Effector CD4-positive, alpha-beta T cell (primary cell): ENCODE measurements around the gene LMLN.
"Not testable (repeated sequence)": the region's sequence is repeated elsewhere in the genome, so short reads cannot be mapped to it uniquely, and the experiment has no call there.

Experiments used
- DNase-seq: peaks from one replicate; pipeline ENCODE4 v3.0.0-alpha.2; 2020

The LMLN gene

DNA sequence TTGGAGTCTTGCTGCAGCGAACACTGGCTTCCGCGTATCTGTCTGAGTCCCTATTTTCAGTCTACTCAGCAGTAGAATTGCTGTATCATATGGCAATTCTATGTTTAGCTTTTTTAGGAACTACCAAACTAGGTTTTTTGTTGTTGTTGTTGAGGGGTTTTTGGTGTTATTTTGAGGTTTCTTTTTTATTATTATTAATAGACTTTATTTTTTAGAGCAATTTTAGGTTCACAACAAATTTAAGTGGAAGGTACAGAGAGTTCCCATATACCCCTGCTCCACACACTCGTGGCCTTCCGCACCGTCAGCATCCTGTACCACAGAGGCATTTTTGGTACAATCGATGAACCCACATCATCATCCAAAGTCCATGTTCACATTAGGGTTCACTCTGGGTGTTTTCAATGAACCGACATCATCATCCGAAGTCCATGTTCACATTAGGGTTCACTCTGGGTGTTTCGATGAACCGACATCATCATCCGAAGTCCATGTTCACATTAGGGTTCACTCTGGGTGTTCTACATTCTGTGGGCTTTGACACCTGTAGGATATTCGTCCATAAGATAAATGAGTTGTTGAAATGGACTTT, 67.9 kb downstream of the LMLN start:
- DNase-seq: no peak

DNA sequence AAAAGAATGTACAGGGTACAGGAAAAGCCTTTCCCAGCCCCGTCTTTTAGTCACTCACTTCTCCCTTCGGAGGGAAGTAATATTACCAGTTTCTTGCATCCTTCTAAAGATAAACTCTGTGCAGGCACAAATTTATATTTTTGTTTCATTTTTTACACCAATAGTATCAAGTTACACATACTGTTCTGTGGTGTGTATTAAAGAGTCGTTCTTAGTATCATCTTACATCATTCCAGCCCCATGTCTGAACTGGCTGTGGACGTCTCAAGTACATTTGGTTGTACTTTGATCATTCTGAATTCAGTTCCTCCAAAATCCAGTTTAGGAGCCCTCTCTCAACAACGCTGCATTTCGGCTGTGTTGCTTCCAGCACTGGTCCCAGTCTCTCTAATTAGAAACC, 68.7 kb downstream of the LMLN start:
- DNase-seq: no peak

DNA sequence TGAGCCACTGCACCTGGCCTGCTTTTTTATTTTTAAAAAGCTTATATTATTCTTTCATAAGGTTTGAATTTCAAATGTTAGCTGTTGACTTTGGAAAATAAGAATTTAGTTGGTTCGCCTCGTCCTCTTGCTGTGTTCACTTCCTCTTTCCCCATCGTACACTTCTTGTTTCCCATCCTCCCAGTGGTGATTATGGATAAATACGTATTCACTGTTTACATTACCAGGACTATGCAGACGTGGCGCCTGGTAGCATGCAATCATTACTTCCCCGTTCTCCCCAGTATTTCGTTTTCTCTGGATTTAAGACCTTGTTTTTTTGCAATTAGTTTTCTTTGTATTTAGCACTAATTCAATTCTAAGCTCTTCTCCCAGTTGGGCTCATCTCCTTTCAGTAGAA, 70.1 kb downstream of the LMLN start:
- no peak for DNase-seq

DNA sequence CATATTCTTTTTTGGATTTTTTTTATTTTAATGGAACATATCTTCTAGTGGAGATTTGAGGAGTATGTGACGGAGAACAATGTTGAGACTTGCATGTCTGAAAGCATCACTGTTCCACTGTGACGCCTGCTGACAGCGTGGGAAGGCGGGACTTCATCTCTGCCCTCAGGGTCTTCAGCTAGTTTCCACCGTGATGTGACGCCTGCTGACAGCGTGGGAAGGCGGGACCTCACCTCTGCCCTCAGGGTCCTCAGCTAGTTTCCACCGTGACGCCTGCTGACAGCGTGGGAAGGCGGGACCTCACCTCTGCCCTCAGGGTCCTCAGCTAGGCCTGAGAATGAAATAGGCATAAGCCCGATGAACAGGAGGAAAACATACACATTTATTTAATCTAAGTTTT, 70.7 kb downstream of the LMLN start:
- DNase-seq: no peak

DNA sequence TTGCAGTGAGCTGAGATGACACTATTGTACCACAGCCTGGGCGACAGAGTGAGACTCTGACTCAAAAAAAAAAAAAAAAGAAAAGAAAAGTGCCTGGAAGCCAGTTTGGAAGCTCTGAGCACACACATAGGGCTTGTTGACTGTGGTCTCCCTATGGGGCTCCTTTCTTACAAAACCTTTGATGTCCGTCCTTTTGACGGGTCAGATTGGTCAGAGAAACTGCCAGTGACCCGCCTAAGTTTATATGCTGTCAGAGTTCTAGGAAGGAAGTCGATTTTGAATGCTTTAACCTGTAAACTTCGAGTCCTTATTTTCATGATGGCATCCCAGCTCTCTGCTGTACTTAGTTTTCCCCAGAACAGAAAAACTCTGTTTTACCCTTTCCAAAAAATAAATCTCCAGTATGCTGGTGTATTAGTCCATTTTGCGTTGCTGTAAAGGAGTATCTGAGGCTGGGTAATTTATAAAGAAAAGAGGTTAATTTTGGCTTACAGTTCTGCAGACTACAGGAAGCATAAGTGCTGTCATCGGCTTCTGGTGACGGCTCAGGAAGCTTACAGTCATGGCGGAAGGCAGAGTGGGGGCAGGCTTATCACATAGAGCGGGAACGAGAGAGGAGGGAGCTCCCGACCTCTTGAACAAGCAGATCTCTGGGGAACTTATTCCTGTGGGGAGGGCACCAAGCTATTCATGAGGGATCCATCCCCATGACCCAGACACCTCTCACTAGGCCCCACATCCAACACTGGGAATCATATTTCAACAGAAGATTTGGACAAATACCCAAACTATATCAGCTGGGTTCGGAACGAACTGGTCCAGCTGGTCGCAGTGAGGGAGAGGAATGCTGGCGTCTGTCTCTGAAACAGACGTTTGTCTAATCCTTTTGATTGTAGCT, 72.3 kb downstream of the LMLN start:
- no peak for DNase-seq

DNA sequence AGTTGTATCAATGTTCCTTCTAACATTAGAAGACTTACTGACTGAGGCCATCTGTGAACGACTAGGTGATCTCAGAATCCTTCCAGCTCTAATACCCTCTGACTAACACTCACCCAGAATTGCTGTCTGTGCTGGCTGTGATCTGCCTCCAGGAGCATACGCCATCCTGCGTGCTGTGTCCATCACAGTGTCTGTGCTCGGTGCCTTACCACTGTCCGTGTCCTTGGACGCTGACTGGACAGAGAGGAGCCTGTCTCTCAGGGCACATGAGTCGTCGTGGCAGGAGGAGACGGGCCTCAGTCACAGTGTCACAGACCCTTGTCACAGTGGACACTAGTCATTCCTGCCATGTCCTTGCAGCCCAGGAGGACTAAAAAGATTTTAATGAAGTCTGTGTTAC, 83.1 kb downstream of the LMLN start:
- no peak for DNase-seq

DNA sequence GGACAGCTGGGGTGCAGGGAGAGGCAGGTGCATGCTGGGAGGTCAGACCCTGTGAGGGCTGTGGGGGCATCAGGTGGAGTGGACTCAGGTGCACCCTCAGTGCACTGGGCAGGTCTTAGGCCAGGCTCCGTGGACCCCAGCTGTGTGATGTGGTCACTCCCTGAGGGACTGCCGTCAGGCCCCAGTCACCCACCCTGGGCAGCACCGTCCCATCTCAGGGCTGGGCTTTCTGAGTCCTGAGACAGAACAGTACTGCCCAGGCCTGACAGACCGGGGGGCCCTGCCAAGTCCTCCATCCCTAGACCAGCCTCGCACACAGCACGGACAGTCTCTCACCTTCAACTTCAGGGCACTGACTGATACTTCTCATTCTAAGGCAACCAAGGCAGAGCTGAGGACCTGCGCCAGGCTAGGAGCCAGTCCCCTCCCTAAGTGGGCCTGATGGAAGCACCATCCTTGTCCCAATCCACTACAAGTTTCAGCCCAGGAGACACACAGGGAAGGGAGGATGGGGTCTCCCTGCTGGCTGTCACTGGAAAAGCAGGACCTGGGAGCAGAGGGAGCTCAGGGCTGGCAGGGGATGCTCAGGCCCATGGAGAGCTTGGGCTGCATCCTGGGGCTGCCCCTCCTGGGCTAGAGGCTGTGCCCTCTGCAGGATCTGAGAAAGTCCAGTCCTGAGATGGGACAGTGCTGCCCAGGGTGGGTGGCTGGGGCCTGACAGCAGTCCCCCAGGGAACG, 86.3 kb downstream of the LMLN start:
- DNase-seq: no peak

DNA sequence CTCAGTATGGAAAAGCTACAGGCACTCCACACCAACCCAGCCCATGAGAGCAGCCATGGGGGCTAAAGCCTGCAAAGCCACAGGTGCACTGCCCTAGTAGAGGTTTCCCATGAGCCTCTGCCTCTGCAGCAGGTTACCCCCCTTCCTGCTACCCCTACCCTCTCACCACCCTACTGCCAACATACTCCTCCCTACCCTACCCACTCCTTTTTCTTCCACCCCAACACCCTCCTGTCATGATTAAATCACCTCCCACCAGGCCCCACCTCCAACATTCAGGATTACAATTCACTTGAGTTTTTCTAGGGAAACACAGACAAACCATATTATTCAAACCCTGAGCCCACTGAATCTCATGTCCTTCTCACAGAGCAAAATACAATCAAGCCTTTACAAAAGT, 88.4 kb downstream of the LMLN start:
- DNase-seq: no peak

DNA sequence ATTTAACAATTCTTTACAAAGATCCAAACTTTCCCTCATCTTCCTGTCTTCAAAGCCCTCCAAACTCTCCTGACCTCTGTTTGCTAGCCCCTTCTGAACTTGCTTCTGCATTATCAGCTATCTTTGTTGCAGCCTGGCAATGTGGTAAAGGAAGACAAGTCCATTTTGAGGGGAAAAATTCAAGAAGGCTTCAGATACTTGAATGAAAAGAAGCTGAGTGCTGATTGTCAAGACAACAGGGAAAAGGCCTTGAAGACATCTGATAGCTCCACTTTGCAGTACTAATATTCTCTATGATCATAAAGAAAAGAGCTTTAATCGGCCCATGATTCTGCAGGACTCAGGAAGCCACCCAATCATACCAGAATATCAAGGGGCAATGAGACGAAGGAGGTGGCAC, 91.8 kb downstream of the LMLN start:
- DNase-seq: no peak

DNA sequence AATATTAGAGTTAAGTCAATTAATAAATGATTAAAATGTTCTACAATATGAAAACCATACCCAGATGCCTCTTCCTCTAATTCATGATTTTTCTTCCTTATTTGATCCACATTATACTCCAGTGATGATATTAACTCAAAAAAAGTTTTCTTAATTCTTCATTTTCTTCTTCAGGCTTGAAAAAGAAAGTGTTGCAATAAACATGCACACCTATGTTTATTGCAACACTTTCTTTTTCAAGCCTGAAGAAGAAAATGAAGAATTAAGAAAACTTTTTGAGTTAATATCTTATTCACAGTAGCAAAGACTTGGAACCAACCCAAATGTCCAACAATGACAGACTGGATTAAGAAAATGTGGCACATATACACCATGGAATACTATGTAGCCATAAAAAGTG, 93.4 kb downstream of the LMLN start:
- not testable (repeated sequence) for DNase-seq

DNA sequence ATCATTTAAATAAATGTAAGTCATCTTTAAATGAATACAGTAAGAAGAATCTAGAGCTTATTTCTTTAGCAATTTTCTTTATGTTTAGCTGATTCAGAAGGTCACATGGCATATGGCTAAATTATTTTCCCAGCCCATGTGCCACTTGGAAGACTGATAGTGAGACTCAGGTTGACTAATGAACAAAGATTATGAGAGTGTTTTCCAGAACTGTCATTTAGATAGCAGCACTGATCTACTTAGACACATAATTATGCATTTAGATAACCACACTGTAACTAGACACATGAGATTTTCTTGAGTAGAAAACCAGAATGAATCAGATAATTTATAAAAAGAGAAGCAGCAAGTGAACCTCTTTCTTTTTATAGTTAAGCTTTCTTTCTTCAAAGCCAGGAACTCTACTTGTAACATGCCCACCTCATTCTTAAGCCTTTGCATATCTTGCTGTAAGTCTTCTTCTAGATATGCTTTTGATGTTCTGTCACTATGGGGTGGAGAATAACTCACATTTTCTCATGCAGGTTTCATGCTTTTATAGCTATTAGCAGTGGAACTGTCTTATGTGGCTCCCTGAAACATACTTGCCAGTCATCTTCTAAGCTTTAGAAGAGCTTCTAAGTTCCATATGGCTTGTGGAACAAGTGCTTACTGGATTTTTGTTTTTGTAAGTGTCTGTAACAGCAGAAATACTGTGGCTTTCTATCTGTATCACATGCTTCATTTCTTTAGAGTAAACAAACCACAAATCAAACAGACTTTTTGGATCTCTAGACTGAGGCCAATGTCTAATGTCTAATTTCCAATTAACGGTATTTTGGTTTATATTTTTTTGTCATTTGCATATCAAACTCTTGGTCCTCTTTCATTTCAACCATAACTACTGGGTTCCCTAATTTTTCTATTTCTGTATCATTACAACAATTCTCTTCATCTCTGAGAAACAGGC, 101.4 kb downstream of the LMLN start:
- no peak for DNase-seq

DNA sequence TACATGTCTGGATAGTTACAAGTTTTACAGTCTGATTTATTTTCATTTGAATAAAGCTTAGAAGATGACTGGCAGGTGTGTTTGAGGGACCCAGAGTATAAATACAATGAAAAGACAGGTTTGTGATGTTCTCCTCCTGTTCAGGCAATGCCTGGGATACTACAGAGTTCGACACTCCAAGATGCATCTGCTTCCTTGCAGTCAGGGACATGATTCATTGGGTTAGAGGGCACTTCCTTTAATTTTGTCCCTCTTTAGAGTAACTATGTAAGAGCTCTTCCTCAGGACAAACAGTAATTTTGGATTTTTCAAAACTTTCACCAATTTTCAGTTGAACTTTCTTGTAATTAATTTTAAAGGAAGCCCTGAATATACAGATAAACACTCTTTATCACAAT, 102.0 kb downstream of the LMLN start:
- DNase-seq: no peak

DNA sequence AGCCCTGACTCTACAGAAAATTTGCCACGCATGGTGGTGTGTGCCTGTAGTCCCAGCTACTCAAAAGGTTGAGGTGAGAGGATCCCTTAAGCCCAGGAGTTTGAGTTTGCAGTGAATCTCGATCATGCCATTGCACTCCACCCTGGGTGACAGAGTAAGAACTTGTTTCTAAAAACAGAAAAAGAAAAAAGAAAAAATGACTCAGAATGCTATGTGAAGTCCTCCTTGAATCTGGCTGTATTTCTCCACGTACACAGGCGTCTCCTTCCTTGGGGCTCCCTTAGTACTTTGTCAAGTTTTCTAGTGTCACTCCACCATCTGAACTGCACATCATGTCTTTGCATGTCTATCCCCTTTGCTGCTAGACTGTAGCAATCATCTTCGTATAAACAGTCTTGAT, 104.4 kb downstream of the LMLN start:
- no peak for DNase-seq

DNA sequence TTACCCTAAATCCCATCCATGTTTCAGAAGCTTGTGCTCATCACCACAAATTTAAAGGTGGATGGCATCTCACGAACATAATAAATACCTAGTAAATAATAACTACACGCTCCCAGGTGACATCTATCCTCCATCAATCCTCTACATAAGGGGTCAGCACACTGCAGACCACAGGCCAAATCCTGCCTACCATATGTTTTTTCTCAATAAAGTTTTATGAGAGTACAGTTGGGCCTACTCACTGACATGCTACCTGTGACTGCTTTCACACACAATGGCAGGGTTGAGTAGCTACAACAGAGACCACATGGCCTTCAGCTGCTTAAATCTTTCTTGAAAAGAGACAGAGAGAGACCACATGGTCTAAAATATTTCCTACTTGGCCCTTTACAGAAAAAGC, 105.9 kb downstream of the LMLN start:
- DNase-seq: no peak

DNA sequence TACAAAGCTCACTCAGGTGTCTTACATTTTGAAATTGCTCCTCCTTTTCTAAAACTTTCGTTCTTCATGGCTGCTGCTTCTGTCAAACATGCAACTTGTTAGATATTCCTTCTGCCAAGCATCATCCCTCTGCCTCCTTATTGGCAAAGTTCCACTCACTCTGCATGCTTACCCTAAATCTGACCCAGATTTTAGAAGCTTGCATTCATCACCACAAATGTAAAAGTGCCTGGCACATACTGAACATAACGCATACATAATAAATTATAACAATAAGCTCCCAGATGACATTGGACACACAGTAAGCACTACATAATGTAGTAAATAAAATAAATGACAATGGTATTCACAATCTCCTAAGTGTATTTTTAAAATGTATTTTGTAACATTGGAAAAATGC, 107.4 kb downstream of the LMLN start:
- DNase-seq: no peak

DNA sequence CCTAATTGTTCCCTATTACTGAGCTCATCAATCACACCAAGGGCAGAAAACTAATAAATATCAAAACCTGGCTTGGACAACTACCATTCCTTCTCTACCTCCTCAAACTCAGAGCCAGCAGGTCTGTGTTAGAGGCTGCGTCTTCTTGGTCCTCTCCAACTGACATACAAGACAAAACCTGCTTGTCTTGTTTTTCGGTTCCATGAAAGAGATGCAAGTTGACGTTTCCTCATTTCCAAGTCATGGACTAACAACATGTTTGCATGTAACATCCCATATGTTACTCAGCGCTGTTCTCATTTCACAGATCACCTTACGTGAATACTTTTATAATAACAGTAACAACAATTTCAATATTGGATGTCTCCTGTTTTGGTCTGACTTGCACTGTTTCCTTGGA, 110.9 kb downstream of the LMLN start:
- no peak for DNase-seq

DNA sequence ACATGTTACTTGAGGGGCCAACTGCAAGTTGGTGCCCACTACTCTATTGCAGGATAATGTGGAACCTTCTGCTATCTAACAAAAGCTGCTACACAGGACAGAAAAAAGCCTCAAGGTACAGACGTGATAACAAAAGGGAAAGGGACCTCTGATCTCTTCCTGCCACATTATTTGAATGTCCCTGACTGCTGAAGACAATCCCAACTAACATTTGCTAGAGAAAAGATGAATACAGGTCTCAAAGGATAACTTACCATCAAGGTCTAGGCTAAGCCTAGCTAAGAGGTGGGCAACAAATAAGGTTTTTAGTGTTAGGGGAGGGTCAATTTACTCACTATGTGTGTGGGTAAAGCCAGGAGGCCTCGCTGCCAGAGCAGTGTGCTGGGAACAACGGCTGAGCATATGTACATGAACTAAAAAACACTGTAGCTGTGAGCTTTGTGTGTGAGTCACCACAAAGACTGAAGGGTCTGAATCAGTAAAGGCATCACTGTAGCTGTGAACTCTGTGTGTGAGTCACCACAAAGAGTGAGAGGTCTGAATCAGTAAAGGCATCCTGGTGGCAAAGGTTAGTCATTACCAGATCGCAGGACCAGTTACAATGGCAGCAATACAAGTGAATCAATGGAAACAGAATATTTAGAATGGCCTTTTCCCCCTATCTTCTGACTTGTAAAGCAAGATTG, 111.7 kb downstream of the LMLN start:
- no peak for DNase-seq

DNA sequence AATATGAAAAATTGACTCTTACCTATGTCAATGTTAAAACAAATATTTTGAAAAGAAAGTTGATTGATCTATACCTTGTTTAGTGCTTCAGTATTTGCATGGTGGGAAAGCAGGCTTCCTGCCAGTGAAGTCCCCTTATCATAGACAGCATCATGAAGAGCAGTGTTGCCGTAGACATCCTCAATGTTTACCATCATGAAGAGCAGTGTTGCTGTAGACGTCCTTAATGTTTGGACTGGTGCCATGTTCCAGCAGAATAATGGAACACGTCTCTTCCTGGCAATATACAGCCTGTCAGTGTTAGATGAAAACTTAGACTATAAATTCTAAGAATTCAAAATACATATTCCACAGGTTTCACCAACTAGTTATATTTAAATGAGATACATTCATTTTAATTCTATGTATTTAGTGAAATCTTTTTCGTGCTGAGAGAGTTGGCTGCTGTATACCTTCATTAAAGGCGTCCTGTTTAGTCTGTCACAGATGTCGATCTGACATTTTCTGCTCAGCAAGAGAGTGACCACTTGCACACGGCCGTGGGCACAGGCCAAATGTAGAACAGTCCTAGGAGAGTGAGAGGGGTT, 116.8 kb downstream of the LMLN start:
- no peak for DNase-seq

DNA sequence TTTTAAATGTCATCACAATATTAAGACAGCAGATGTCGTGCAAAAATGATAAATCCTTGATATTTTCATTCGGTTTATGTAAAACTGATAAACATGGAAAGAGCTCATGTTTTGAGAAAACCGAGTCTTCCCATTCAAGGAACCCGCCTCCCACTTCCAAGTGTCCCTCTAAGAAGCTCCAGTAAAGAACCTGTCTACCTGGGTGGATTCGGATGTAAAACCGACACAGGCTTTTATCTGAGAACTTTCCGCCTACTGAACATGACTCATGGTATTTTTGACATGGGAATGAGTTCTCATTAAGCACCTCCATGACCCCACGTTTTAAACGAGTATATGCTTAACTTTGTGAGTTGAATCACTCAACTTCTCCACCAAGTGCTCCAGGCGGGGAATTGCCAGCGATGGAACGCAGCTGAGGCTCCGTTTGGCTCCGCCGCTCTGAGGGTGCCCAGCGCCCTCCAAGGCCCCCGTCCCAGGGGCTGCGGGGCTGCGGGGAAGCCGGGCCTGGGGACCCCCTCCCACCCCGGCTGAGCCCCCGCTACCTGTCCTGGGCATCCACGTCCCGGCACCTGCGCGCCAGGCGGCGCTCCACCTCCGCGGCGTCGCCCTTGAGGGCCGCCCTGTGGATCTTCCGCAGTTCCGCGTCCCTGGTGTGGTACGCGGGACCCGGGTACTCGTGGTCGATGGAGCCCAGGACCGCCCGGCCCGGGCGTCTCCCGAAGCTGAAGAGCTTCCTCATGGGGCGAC, 119.9 kb downstream of the LMLN start:
- no peak for DNase-seq

DNA sequence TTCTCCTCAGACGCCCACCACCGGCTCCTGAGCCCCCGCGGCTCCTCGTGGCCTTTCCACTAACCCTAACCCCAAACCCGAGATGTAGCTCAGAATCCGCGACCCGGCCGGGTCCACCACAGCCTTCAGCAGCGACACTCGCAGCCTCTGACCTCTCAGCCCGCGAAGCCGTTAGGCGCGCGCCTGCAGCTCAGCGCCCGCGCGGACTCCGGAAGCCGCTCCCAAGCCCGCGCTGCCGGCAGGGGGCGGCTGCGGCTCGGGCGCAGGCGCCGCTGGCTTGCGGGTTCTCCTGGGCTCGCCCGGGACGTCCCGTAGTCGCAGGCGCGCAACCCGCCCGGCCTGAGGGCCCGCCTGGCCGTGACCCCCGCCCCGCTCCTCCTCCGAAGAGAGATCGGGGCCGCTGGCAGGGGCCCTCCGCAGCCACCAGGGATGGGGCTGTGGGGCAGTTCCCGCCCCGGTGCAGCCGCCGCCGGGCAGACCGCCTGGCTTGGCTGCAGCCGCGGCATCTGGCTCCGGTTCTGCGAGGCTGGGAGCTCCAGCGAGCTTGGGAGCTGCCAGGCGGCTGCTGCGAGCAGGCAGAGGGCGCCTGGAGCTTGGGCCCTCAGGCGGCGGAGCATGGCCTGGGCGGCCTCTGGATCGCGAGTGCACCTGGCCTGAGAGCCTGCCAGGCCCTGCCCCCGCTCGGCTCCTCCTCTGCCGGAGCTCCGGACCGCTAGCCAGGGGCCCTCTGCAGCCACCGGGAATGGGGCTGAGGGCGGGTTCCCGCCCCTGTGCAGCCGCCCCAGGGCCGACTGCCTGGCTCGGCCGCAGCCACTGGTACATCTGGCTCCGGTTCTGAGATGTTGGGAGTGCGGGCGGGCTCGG, 120.7 kb downstream of the LMLN start:
- DNase-seq: peak; percentile 56
